ENCODE measurements around the gene KIAA0753.

Gene KIAA0753

GRCh38 chr17:6640536-6641246 lies at the start of gene KIAA0753, which contains the start of gene TXNDC17:
TSS of gene KIAA0753 (minus strand) at chr17:6640711. CDS start at chr17:6635103, 5,608 bp downstream.
TSS of gene TXNDC17 (plus strand) at chr17:6641060. CDS start at chr17:6641083, 23 bp downstream.
- H3K36me3 ChIP-seq (ENCODE audit: insufficient read depth, low read length), result peaks cover 28% of the 10 kb centered on the region
- peak within 1 kb of the TSS; percentile 60 for H2AFZ ChIP-seq (ENCODE audit: low read depth, low read length)
- no peaks in the 10 kb centered on the region for H3K27me3 ChIP-seq (ENCODE audit: insufficient read depth, low read length)
- no peaks in the 10 kb centered on the region for H3K9me3 ChIP-seq (ENCODE audit: low read length)
- peak within 1 kb of the TSS; percentile 64 for H3K4me3 ChIP-seq (ENCODE audit: low read length)
- H3K4me1 ChIP-seq (ENCODE audit: insufficient read depth, low read length), result peaks cover 28% of the 10 kb centered on the region

- Histone ChIP-seq H3K36me3 (ENCODE audit: insufficient read depth, low read length) (no peaks in the 10 kb centered on the region), H3K27me3 (ENCODE audit: insufficient read depth, low read length) (peaks cover under 1% of the 10 kb centered on the region), H3K9me3 (ENCODE audit: low read length) (no peaks in the 10 kb centered on the region), H3K4me3 (ENCODE audit: low read length) (no peak overlapping the region), H3K4me1 (ENCODE audit: insufficient read depth, low read length) (no peaks in the 10 kb centered on the region), H2AFZ (ENCODE audit: low read depth, low read length) (no peak overlapping the region)
Observed at GRCh38 chr17:6688944-6689343, 48.4 kb upstream of the KIAA0753 start.

- no peak overlapping the region for H2AFZ ChIP-seq (ENCODE audit: low read depth, low read length)
- peaks cover 2% of the 10 kb centered on the region for H3K27me3 ChIP-seq (ENCODE audit: insufficient read depth, low read length)
Observed at GRCh38 chr17:6686026-6686425, 45.5 kb upstream of the KIAA0753 start.

GRCh38 chr17:6684881-6685767 lies 44.6 kb upstream of the KIAA0753 start:
- Histone ChIP-seq H3K4me1 (ENCODE audit: insufficient read depth, low read length) (no peaks in the 10 kb centered on the region), H3K27me3 (ENCODE audit: insufficient read depth, low read length) (peaks cover 2% of the 10 kb centered on the region)

More at GRCh38 chr17:6686026-6686425, 45.5 kb upstream of the KIAA0753 start:
- no peaks in the 10 kb centered on the region for H3K4me1 ChIP-seq (ENCODE audit: insufficient read depth, low read length)
- no peak overlapping the region for H3K4me3 ChIP-seq (ENCODE audit: low read length)
- peaks cover 2% of the 10 kb centered on the region for H3K9me3 ChIP-seq (ENCODE audit: low read length)
- no peaks in the 10 kb centered on the region for H3K36me3 ChIP-seq (ENCODE audit: insufficient read depth, low read length)

GRCh38 chr17:6684460-6684783 lies 43.9 kb upstream of the KIAA0753 start:
- Histone ChIP-seq H3K9me3 (ENCODE audit: low read length) (peaks cover 2% of the 10 kb centered on the region), H3K4me1 (ENCODE audit: insufficient read depth, low read length) (no peaks in the 10 kb centered on the region), H2AFZ (ENCODE audit: low read depth, low read length) (no peak overlapping the region), H3K27me3 (ENCODE audit: insufficient read depth, low read length) (peaks cover 2% of the 10 kb centered on the region), H3K36me3 (ENCODE audit: insufficient read depth, low read length) (no peaks in the 10 kb centered on the region), H3K4me3 (ENCODE audit: low read length) (no peak overlapping the region)

More at GRCh38 chr17:6684881-6685767, 44.6 kb upstream of the KIAA0753 start:
- no peak overlapping the region for H3K4me3 ChIP-seq (ENCODE audit: low read length)
- H3K9me3 ChIP-seq (ENCODE audit: low read length), result peaks cover 2% of the 10 kb centered on the region
- H3K36me3 ChIP-seq (ENCODE audit: insufficient read depth, low read length), result no peaks in the 10 kb centered on the region
- H2AFZ ChIP-seq (ENCODE audit: low read depth, low read length), result no peak overlapping the region

- H3K36me3 ChIP-seq (ENCODE audit: insufficient read depth, low read length), result no peaks in the 10 kb centered on the region
- no peak overlapping the region for H2AFZ ChIP-seq (ENCODE audit: low read depth, low read length)
- H3K9me3 ChIP-seq (ENCODE audit: low read length), result peaks cover 2% of the 10 kb centered on the region
- peaks cover 2% of the 10 kb centered on the region for H3K27me3 ChIP-seq (ENCODE audit: insufficient read depth, low read length)
- H3K4me3 ChIP-seq (ENCODE audit: low read length), result no peak overlapping the region
- no peaks in the 10 kb centered on the region for H3K4me1 ChIP-seq (ENCODE audit: insufficient read depth, low read length)
Observed at GRCh38 chr17:6683730-6684459, 43.4 kb upstream of the KIAA0753 start.

- Histone ChIP-seq H3K27me3 (ENCODE audit: insufficient read depth, low read length) (peaks cover 2% of the 10 kb centered on the region), H3K4me3 (ENCODE audit: low read length) (no peak overlapping the region), H2AFZ (ENCODE audit: low read depth, low read length) (no peak overlapping the region), H3K9me3 (ENCODE audit: low read length) (peaks cover 2% of the 10 kb centered on the region), H3K36me3 (ENCODE audit: insufficient read depth, low read length) (no peaks in the 10 kb centered on the region), H3K4me1 (ENCODE audit: insufficient read depth, low read length) (no peaks in the 10 kb centered on the region)
Observed at GRCh38 chr17:6683081-6683684, 42.7 kb upstream of the KIAA0753 start.

GRCh38 chr17:6682339-6682738 lies 41.8 kb upstream of the KIAA0753 start:
- Histone ChIP-seq H3K27me3 (ENCODE audit: insufficient read depth, low read length) (peaks cover 2% of the 10 kb centered on the region), H3K4me1 (ENCODE audit: insufficient read depth, low read length) (no peaks in the 10 kb centered on the region), H3K4me3 (ENCODE audit: low read length) (no peak overlapping the region), H2AFZ (ENCODE audit: low read depth, low read length) (no peak overlapping the region), H3K36me3 (ENCODE audit: insufficient read depth, low read length) (no peaks in the 10 kb centered on the region), H3K9me3 (ENCODE audit: low read length) (peaks cover 2% of the 10 kb centered on the region)

GRCh38 chr17:6681671-6682070 lies 41.2 kb upstream of the KIAA0753 start:
- Histone ChIP-seq H3K36me3 (ENCODE audit: insufficient read depth, low read length) (no peaks in the 10 kb centered on the region), H3K4me3 (ENCODE audit: low read length) (no peak overlapping the region), H3K9me3 (ENCODE audit: low read length) (peaks cover 2% of the 10 kb centered on the region), H3K4me1 (ENCODE audit: insufficient read depth, low read length) (no peaks in the 10 kb centered on the region), H2AFZ (ENCODE audit: low read depth, low read length) (no peak overlapping the region), H3K27me3 (ENCODE audit: insufficient read depth, low read length) (peaks cover 8% of the 10 kb centered on the region)

- no peak overlapping the region for H3K4me3 ChIP-seq (ENCODE audit: low read length)
- no peak overlapping the region for H2AFZ ChIP-seq (ENCODE audit: low read depth, low read length)
- H3K4me1 ChIP-seq (ENCODE audit: insufficient read depth, low read length), result no peaks in the 10 kb centered on the region
- H3K36me3 ChIP-seq (ENCODE audit: insufficient read depth, low read length), result no peaks in the 10 kb centered on the region
- H3K9me3 ChIP-seq (ENCODE audit: low read length), result peaks cover 2% of the 10 kb centered on the region
- H3K27me3 ChIP-seq (ENCODE audit: insufficient read depth, low read length), result peaks cover 12% of the 10 kb centered on the region
Observed at GRCh38 chr17:6681176-6681575, 40.7 kb upstream of the KIAA0753 start.

GRCh38 chr17:6679241-6679640 lies 38.7 kb upstream of the KIAA0753 start:
- Histone ChIP-seq H3K4me3 (ENCODE audit: low read length) (no peak overlapping the region), H3K27me3 (ENCODE audit: insufficient read depth, low read length) (peaks cover 18% of the 10 kb centered on the region), H3K9me3 (ENCODE audit: low read length) (peaks cover 2% of the 10 kb centered on the region)

GRCh38 chr17:6677946-6678345 lies 37.4 kb upstream of the KIAA0753 start:
- H3K4me1 ChIP-seq (ENCODE audit: insufficient read depth, low read length), result no peaks in the 10 kb centered on the region
- no peak overlapping the region for H3K4me3 ChIP-seq (ENCODE audit: low read length)
- H3K36me3 ChIP-seq (ENCODE audit: insufficient read depth, low read length), result no peaks in the 10 kb centered on the region
- H3K9me3 ChIP-seq (ENCODE audit: low read length), result peaks cover 2% of the 10 kb centered on the region
- H2AFZ ChIP-seq (ENCODE audit: low read depth, low read length), result no peak overlapping the region
- H3K27me3 ChIP-seq (ENCODE audit: insufficient read depth, low read length), result peaks cover 16% of the 10 kb centered on the region

More at GRCh38 chr17:6679241-6679640, 38.7 kb upstream of the KIAA0753 start:
- Histone ChIP-seq H3K4me1 (ENCODE audit: insufficient read depth, low read length) (no peaks in the 10 kb centered on the region), H3K36me3 (ENCODE audit: insufficient read depth, low read length) (no peaks in the 10 kb centered on the region), H2AFZ (ENCODE audit: low read depth, low read length) (no peak overlapping the region)
